NCI-H748 (cell line): ENCODE data around the gene SRGAP1.

ENCODE experiments used
- DNase-seq: peaks from one replicate; lab custom pipeline; 2025; ENCODE audit not compliant: unreplicated experiment; lab: John Stamatoyannopoulos, UW

Gene SRGAP1

DNA sequence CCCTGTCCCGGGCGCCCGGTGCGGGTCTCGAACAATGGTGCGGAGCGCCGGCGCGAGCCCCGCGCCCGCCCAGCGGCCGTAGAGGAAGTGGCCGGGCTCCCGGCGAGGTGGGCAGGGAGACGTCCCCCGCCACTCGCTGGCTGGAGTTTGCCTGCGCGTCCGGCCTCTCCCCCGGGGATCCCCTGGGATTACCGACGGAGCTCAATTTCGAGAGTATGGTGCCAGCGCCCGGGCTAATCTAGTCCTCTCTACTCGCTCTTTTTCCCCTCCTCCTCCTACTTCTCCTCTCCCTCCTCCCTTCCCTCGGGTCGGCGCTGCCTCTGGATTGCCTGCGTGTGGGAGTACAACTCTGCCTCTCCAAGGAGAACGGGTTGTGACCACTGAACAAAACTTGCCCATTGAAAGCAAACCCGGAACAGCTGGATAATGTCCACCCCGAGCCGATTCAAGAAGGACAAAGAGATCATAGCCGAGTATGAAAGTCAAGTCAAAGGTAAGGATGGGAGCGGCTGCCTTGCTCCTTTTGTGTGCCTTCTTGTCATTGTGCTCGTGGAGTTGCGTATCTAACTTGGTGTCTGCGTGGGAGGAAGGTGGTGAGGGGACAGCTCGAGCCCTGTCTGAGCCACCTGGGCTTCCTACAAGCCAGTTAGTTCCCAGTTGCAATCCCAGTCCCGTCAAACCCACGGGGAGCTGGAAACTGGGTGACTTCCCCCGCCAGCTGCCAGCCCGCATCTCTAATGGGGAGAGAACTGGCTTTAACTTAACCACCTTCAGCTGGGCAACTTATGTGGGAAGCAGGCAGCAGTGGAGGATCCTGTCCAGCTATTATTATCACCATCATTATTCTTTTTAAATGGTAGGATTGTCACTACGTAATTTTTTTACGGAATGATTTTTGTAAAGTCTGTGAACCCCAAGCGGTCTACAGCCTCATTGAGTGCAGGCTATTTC is at the start of gene SRGAP1:
Gene SRGAP1, plus strand, starts transcription at position 310 of the 951 bp plus-strand sequence. Its CDS starts 117 bp downstream, at position 427.
- peak; percentile 73 for DNase-seq

DNA sequence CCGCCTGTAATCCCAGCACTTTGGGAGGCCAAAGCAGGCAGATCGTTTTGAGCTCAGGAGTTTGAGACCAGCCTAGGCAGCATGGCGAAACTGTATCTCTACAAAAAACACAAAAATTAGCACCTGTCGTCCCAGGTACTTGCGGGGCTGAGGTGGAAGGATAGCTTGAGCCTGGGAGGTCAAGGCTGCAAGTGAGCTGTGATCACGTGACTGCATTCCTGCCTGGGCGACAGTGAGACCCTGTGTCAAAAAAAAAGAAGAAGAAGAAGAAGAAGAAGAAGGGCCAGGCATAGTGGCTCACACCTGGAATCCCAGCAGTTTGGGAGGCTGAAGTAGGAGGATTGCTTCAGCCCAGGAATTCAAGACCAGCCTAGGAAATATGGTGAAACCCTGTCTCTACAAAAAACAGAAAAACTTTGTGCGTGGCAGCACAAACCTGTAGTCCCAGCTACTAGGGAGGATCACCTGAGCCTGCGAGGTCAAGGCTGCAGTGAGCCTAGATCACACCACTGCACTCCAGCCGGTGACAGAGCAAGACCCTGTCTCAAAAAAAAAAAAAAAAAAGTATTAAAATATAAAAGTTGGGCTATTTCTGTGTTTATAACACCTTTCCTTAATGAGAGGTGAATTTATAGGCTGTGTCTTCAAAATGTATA is 49.3 kb upstream of the SRGAP1 start:
- DNase-seq, result no peak

DNA sequence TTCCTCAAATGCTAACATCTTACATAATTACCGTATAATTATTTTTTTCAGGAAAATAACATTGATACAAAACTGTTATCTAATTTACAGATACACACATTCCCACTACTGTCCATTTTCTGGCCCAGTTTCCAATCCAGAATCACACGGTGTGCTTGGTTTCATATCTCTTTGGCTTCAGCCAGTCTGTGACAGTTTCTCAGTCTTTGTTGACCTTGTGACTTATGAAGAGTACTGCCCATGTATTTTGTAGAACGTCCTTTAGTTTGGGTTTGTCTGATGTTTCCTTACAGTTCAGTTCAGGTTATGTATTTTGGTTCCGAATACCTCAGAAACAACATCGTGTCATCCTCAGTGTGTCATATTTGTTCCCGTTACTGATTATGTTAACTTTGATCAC is 48.6 kb upstream of the SRGAP1 start:
- no peak for DNase-seq

DNA sequence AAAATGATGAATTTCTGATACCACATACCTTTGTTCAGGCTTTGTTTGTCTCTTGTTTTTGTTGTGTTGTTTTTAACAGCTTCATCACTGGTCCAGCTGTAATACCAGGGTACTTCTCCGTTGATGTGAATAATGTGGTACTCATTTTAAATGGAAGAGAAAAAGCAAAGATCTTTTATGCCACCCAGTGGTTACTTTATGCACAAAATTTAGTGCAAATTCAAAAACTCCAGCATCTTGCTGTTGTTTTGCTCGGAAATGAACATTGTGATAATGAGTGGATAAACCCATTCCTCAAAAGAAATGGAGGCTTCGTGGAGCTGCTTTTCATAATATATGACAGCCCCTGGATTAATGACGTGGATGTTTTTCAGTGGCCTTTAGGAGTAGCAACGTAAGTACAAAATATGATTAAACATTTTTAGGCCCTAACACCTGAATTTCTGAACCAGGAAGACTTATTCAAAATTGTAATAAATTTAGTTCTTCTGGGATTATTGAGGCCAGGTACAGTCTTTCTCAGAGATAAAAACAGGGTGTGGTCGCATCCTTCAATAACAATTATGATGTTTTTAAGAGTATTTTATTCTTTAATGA is 42.4 kb upstream of the SRGAP1 start:
- DNase-seq, result peak; percentile 73

DNA sequence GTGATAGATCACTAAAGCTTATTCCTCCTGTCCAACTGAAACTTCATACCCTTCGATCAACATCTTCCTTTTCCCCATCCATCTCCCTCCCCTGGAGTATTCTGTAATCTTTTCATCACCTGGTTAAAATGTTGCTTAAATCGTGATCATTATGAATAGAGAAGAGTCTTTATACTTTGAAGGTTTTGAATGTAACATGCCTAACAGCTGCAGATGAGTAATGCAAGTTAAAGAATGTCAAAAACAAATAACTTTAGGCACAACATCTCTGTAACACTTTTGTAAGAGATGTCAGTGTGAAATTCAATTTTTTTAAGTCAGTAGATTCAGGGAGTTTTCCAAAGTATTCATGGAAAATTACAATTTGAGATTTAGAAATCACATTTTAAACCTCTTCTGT is 39.8 kb upstream of the SRGAP1 start:
- DNase-seq, result no peak

DNA sequence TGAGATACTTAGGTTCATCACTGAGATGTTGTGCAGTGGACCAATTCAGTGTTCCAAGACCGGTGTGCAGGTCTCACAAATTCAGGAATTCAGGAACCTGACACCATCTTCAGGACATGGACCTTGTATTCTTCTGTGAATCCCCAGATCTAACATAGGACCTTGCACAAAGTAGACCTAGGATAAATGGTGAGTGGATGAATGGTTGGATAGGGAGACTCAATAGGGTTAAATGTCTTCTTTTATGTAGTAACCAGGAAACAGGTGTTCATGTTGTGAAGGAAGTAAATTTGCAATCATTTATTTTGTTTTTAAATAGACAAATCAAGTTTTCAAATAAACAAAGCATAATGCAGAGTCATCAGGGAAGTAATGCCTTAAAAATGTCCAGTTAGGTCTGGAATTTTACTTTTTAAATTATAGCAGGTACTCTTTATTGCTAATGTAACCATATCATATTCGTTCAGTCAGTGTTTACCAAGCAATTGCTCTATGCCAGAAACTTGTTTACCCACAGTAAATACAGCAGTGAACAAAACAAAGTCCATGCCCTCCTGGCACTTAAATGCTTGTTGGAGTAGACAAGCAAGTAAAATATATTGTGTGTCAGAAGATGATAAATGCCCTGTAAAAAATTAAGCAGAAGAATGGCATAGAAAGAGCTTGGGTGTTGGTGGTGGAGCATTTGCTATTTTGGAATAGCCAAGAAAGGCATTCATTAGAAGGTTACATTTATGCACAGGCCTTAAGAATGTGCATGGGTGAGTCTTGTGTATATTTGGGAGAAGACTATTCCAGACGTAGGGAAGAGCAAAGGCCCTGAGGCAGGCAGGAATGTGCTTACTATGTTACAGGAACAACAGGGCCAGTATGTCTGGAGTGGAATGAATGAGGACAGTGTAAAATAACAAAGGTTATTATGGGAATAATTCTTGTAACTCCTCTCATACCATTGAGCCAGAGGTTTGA is 38.5 kb upstream of the SRGAP1 start:
- peak; percentile 95 for DNase-seq

GRCh38 chr12:63808631-63809030 is 35.9 kb upstream of the SRGAP1 start:
- DNase-seq, result no peak

DNA sequence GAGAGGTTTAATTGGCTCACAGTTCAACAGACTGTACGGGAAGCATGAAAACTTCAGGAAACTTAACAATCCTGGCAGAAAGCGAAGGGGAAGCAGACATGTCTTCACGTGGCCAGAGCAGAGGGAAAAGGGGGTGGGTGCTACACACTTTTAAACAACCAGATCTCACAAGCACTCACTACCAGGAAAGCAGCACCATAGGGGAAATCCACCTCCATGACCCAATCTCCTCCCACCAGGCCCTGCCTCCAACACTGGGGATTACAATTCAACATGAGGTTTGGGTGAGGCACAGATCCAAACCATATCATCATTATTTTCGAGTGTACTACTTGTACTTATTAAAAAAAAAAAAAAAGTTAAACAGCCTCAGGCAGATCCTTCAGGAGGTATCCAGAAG is 34.9 kb upstream of the SRGAP1 start:
- DNase-seq, result no peak

- no peak for DNase-seq
Measured at GRCh38 chr12:63811334-63811733, 33.2 kb upstream of the SRGAP1 start.

DNA sequence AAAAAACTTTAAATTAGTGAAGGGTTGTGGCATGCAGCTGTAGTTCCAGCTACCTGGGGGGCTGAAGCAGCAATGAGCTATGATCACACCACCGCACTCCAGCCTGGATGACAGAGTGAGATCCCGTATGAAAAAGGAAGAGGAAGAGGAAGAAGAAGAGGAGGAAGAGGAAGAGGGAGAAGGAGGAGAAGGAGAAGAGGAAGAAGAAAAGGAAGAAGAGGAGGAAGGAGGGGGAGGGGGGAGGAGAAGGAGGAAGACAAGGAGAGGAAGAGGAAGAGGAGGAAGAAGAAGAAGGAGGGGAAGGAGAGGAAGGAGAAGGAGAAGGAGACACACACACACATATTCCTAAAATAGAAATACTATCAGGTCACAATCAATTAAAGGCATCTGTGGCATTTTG is 32.7 kb upstream of the SRGAP1 start:
- no peak for DNase-seq

GRCh38 chr12:63814146-63814772 is 30.2 kb upstream of the SRGAP1 start:
- DNase-seq, result peak; percentile 20

DNA sequence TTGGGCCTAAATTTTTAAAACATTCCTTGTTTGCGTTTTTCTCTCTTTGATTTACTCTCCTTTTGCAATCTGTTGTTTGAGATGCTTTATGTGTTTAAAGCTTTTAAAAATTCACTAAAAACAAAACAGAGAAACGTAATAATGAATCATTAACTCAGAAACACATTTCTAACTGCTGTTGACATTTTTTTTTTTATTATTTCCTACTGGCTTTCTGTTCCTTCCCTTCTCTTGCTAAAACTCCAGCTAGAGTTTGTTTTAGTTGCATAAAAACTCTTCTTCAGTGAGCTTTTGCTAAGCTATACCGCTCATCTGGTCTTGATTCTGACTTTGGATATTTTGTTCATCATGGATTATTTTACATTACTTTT is 29.0 kb upstream of the SRGAP1 start:
- no peak for DNase-seq

GRCh38 chr12:63816031-63816430 is 28.5 kb upstream of the SRGAP1 start:
- no peak for DNase-seq

- DNase-seq, result no peak
Measured at GRCh38 chr12:63820427-63820826, 24.1 kb upstream of the SRGAP1 start.

GRCh38 chr12:63821781-63822251 is 22.7 kb upstream of the SRGAP1 start:
- DNase-seq, result no peak

DNA sequence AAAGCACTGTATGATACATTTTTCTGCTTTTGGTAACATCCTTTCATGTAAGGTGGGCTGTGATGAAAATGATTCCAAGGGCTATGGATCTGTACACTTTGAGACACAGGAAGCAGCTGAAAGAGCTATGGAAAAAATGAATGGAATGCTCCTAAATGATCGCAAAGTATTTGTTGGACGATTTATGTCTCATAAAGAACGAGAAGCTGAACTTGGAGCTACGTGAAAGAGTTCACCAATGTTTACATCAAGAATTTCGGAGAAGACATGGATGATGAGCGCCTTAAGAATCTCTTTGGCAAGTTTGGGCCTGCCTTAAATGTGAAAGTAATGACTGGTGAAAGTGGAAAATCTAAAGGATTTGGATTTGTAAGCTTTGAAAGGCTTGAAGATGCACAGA is 22.1 kb upstream of the SRGAP1 start:
- no peak for DNase-seq

DNA sequence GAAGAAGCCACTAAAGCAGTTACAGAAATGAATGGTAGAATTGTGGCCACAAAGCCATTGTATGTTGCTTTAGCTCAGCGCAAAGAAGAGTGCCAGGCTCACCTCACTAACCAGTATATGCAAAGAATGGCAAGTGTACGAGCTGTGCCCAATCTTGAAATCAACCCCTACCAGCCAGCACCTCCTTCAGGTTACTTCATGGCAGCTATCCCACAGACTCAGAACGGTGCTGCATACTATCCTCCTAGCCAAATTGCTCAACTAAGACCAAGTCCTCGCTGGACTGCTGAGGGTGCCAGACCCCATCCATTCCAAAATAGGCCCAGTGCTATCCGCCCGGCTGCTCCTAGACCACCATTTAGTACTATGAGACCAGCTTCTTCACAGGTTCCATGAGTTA is 21.5 kb upstream of the SRGAP1 start:
- no peak for DNase-seq

DNA sequence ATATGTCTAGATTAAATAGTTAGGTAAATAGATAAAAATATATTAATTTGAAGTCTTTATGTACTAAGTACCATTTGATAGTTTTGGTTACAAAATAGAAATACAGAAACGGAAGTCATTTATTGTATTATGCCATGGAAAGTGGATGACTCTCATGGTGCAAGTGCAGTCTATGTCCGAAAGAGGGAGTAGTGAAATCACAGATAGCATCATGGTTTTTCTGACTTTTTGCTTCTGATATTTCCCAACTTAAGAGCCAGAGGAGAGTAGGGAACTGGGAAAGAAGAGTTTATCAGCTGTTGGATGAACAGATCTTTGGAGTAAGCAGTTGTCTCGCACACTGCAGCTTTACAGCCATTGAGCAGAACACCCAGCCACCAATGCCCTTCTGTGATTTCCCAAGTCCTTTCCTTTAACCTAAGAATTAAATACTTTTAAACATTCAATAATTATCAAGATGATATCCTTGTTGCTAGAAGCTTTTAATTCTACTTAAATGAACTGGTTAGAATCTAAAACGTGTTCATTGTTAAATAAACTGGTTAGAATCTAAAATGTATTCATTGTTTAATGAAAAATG is 18.4 kb upstream of the SRGAP1 start:
- DNase-seq, result peak; percentile 74

GRCh38 chr12:63828867-63829266 is 15.6 kb upstream of the SRGAP1 start:
- no peak for DNase-seq

- DNase-seq, result no peak
Measured at GRCh38 chr12:63836046-63836445, 8.5 kb upstream of the SRGAP1 start.
